ENCODE data around the gene TMEM271. TPM values are rescaled to one million over a fixed set of nuclear protein-coding genes. Genes with fewer than 3 reads are reported as not detected.

The TMEM271 gene
- total RNA-seq, 2 donors from 2014 or later, result not detected

GRCh38 chr4:530017-530781, 45.9 kb downstream of the TMEM271 start:
- no peaks in the 10 kb centered on the region for H3K9me3 Mint-ChIP-seq
- H3K4me1 Mint-ChIP-seq, result no peaks in the 10 kb centered on the region
- H3K27me3 Mint-ChIP-seq (ENCODE audit: insufficient read depth), result no peaks in the 10 kb centered on the region
- Histone ChIP-seq H3K9me3 (ENCODE audit: control insufficient read depth, low read length) (no peaks in the 10 kb centered on the region), H3K27ac (ENCODE audit: low read depth, low read length) (no peak overlapping the region), H3K9ac (ENCODE audit: extremely low read depth, low read length, poor library complexity, severe bottlenecking) (no peak overlapping the region), H3K36me3 (ENCODE audit: control insufficient read depth, insufficient read depth, low read length) (peaks cover 76% of the 10 kb centered on the region), H3K4me1 (ENCODE audit: control insufficient read depth, insufficient read depth, low read length) (no peaks in the 10 kb centered on the region), H3K4me3 (ENCODE audit: low read length) (no peak overlapping the region), H3K27me3 (ENCODE audit: control insufficient read depth, insufficient read depth, low read length, poor library complexity, severe bottlenecking) (no peaks in the 10 kb centered on the region)
- H3K27ac Mint-ChIP-seq, result no peak overlapping the region
- peaks cover 80% of the 10 kb centered on the region for H3K36me3 Mint-ChIP-seq (ENCODE audit: low read depth)
- no peak for TF ChIP-seq CTCF (conservative IDR thresholded peaks at IDR 0.05)
- no peak for DNase-seq
- 79 to 90% methylated on average over 9 to 17 of the region's 17 CpGs for WGBS, 2 experiments (ENCODE audit: insufficient coverage in 1 of 2, insufficient read length in 1 of 2)
- H3K4me3 Mint-ChIP-seq, result no peak overlapping the region

- H3K36me3 Mint-ChIP-seq (ENCODE audit: low read depth), result peaks cover 83% of the 10 kb centered on the region
- Histone ChIP-seq H3K27me3 (ENCODE audit: control insufficient read depth, insufficient read depth, low read length, poor library complexity, severe bottlenecking) (no peaks in the 10 kb centered on the region), H3K4me1 (ENCODE audit: control insufficient read depth, insufficient read depth, low read length) (no peaks in the 10 kb centered on the region), H3K9me3 (ENCODE audit: control insufficient read depth, low read length) (no peaks in the 10 kb centered on the region), H3K27ac (ENCODE audit: low read depth, low read length) (no peak overlapping the region), H3K9ac (ENCODE audit: extremely low read depth, low read length, poor library complexity, severe bottlenecking) (no peak overlapping the region), H3K4me3 (ENCODE audit: low read length) (no peak overlapping the region), H3K36me3 (ENCODE audit: control insufficient read depth, insufficient read depth, low read length) (peaks cover 82% of the 10 kb centered on the region)
- H3K9me3 Mint-ChIP-seq, result no peaks in the 10 kb centered on the region
- no peaks in the 10 kb centered on the region for H3K4me1 Mint-ChIP-seq
- no peak overlapping the region for H3K4me3 Mint-ChIP-seq
- no peak overlapping the region for H3K27ac Mint-ChIP-seq
- no peaks in the 10 kb centered on the region for H3K27me3 Mint-ChIP-seq (ENCODE audit: insufficient read depth)
- WGBS, 2 experiments (ENCODE audit: insufficient coverage in 1 of 2, insufficient read length in 1 of 2), result 92 to 98% methylated on average over 5 to 7 of the region's 8 CpGs
- no peak for TF ChIP-seq CTCF (conservative IDR thresholded peaks at IDR 0.05)
- DNase-seq, result no peak
Observed at GRCh38 chr4:529563-529962, 46.5 kb downstream of the TMEM271 start.

- no peak overlapping the region for H3K4me3 Mint-ChIP-seq
- WGBS, 2 experiments (ENCODE audit: insufficient coverage in 1 of 2, insufficient read length in 1 of 2), result 94 to 96% methylated on average over 6 to 9 of the region's 9 CpGs
- H3K36me3 Mint-ChIP-seq (ENCODE audit: low read depth), result peaks cover 86% of the 10 kb centered on the region
- no peaks in the 10 kb centered on the region for H3K27me3 Mint-ChIP-seq (ENCODE audit: insufficient read depth)
- no peak overlapping the region for H3K4me3 ChIP-seq (ENCODE audit: low read length)
- TF ChIP-seq CTCF (conservative IDR thresholded peaks at IDR 0.05), result no peak
- DNase-seq, result peak; percentile 20
- H3K9ac ChIP-seq (ENCODE audit: extremely low read depth, low read length, poor library complexity, severe bottlenecking), result no peak overlapping the region
- H3K27ac Mint-ChIP-seq, result no peak overlapping the region
- H3K9me3 Mint-ChIP-seq, result no peaks in the 10 kb centered on the region
- H3K4me1 ChIP-seq (ENCODE audit: control insufficient read depth, insufficient read depth, low read length), result no peaks in the 10 kb centered on the region
- H3K9me3 ChIP-seq (ENCODE audit: control insufficient read depth, low read length), result no peaks in the 10 kb centered on the region
- peaks cover 88% of the 10 kb centered on the region for H3K36me3 ChIP-seq (ENCODE audit: control insufficient read depth, insufficient read depth, low read length)
- no peak overlapping the region for H3K27ac ChIP-seq (ENCODE audit: low read depth, low read length)
- H3K4me1 Mint-ChIP-seq, result no peaks in the 10 kb centered on the region
- H3K27me3 ChIP-seq (ENCODE audit: control insufficient read depth, insufficient read depth, low read length, poor library complexity, severe bottlenecking), result no peaks in the 10 kb centered on the region
Observed at GRCh38 chr4:528835-529234, 47.3 kb downstream of the TMEM271 start.
